K562 (cell line): ENCODE data around the gene DEDD. TPM values are rescaled to one million over a fixed set of nuclear protein-coding genes. Genes with fewer than 3 reads are reported as not detected.

Experiments
- ATAC-seq: fragments of 200-7000 bp; cut with Tn5 transposase; 3 replicates; pipeline ENCODE4 v1.9.1; 2020; ENCODE audit warnings: moderate library complexity
- BruUV-seq: library from RNA; stranded (reverse); fragments of 400-500 nt; replicated peaks from 2 replicates; lab custom pipeline; 2021; lab: Mats Ljungman, UMichigan
- CTCF ChIA-PET: fragments of 300-600 bp; formaldehyde crosslinking; extraction: SDS; loops from one replicate; lab custom pipeline; 2021; ENCODE audit warnings: low intra/inter-chr PET ratio; lab: Yijun Ruan, JAX
- POLR2A ChIA-PET: fragments of 300-600, 350-650 bp; sonication (Branson Sonifier 250); formaldehyde crosslinking; extraction: SDS; loops from one replicate; lab custom pipeline; 2021; ENCODE audit warnings: antibody characterized with exemption, inconsistent platforms; lab: Yijun Ruan, JAX
- DNase-seq, 4 experiments: peaks; one replicate each; pipeline versions ENCODE4 v3.0.0 to v3.0.0-alpha.2; 2011 to 2018; ENCODE audit warnings: low spot score in 3 of 4, mixed read lengths in 3 of 4; ENCODE audit errors: extremely low read depth in 1 of 4
- FAIRE-seq: peaks from 2 replicates; lab custom pipeline; 2011; peaks lifted over from hg19 to GRCh38; lab: Jason Lieb, UNC
- H2AFZ ChIP-seq: 2 replicates; pipeline ENCODE4 v1.6.0; 2011; ENCODE audit warnings: low read depth, low read length, control low read depth, inconsistent platforms
- H3K27ac ChIP-seq: fragments of 200-600 bp; 3 replicates; pipeline ENCODE4 v1.8.0; 2011; ENCODE audit warnings: low read depth, mild to moderate bottlenecking, control low read depth, inconsistent platforms, low read length, moderate library complexity, mixed read lengths; ENCODE audit errors: extremely low read depth
- H3K27me3 ChIP-seq, 2 experiments: fragments of 300-600 bp in 1 of 2; 2 replicates in 1 of 2; 3 replicates in 1 of 2; pipeline versions ENCODE4 v1.6.0 to v1.8.0; 2011; ENCODE audit warnings: inconsistent platforms in 2 of 2, low read length in 2 of 2, mild to moderate bottlenecking in 1 of 2, mixed read lengths in 1 of 2, moderate library complexity in 1 of 2; ENCODE audit not compliant: control insufficient read depth in 2 of 2, insufficient read depth in 2 of 2
- H3K36me3 ChIP-seq: fragments of 300-600 bp; 3 replicates; pipeline ENCODE4 v1.8.0; 2011; ENCODE audit warnings: mild to moderate bottlenecking, low read length, inconsistent platforms; ENCODE audit not compliant: control insufficient read depth, insufficient read depth
- H3K4me1 ChIP-seq, 2 experiments: fragments of 200-600 bp in 1 of 2; replicated peaks in 1 of 2; 2 replicates in 1 of 2; 3 replicates in 1 of 2; pipeline versions ENCODE4 v1.5.1 to v1.8.0; 2011; ENCODE audit warnings: inconsistent platforms in 2 of 2, low read length in 2 of 2, mild to moderate bottlenecking in 1 of 2, mixed read lengths in 1 of 2, moderate library complexity in 1 of 2; ENCODE audit not compliant: control insufficient read depth in 2 of 2, insufficient read depth in 2 of 2
- H3K4me2 ChIP-seq: 2 replicates; pipeline ENCODE4 v1.6.1; 2011; ENCODE audit warnings: low read length, control low read depth, inconsistent platforms, mixed read lengths; ENCODE audit not compliant: insufficient read depth
- H3K4me3 ChIP-seq: fragments of 200-600 bp; sonication (generic), shearing (Covaris generic); 2 replicates; pipeline ENCODE4 v1.5.1; 2016; ENCODE audit warnings: control low read depth, inconsistent platforms
- H3K79me2 ChIP-seq: fragments of 200-600 bp; 3 replicates; pipeline ENCODE4 v1.8.0; 2011; ENCODE audit warnings: low read length, inconsistent platforms; ENCODE audit not compliant: control insufficient read depth, insufficient read depth
- H3K9ac ChIP-seq, 2 experiments: 2 replicates each; pipeline versions ENCODE4 v1.6.0 to v1.6.1; 2011; ENCODE audit warnings: low read depth in 2 of 2, low read length in 2 of 2, control low read depth in 1 of 2, inconsistent platforms in 1 of 2, mild to moderate bottlenecking in 1 of 2, mixed read lengths in 1 of 2; ENCODE audit not compliant: insufficient read depth in 1 of 2
- H3K9me1 ChIP-seq: one replicate; pipeline ENCODE4 v1.6.0; 2011; ENCODE audit warnings: inconsistent platforms, mild to moderate bottlenecking, low read length, moderate library complexity; ENCODE audit not compliant: control insufficient read depth, insufficient read depth
- H3K9me3 ChIP-seq: replicated peaks from 2 replicates; pipeline ENCODE4 v1.5.1; 2011; ENCODE audit warnings: low read depth, low read length, inconsistent platforms; ENCODE audit not compliant: control insufficient read depth, insufficient read depth
- H4K20me1 ChIP-seq: replicated peaks from 2 replicates; pipeline ENCODE4 v1.6.1; 2011; ENCODE audit warnings: low read length, inconsistent platforms, mixed read lengths; ENCODE audit not compliant: control insufficient read depth, insufficient read depth
- ATF3 ChIP-seq, 2 experiments: fragments of 450-650 bp in 1 of 2; sonication (generic) in 1 of 2; formaldehyde crosslinking in 1 of 2; IDR thresholded peaks in 1 of 2; conservative IDR thresholded peaks in 1 of 2; 2 replicates each; pipeline versions ENCODE4 v1.6.1 to v1.8.1; 2016 to 2023; ENCODE audit warnings: mild to moderate bottlenecking in 2 of 2, moderate library complexity in 2 of 2, inconsistent platforms in 1 of 2, missing genetic modification reagents in 1 of 2
- BRD9 ChIP-seq: fragments of 450-650 bp; IDR thresholded peaks from 2 replicates; pipeline ENCODE4 v1.6.1; 2018; ENCODE audit warnings: low read depth; ENCODE audit not compliant: partially characterized antibody
- C11orf30 ChIP-seq: fragments of 450-650 bp; IDR thresholded peaks from 2 replicates; pipeline ENCODE4 v1.6.1; 2016; ENCODE audit warnings: low read depth, mild to moderate bottlenecking
- CBFA2T2 ChIP-seq: fragments of 450-650 bp; conservative IDR thresholded peaks from 2 replicates; pipeline ENCODE4 v1.6.1; 2017; ENCODE audit warnings: mild to moderate bottlenecking
- FOSL1 ChIP-seq: fragments of 200-800 bp; sonication (Bioruptor generic); conservative IDR thresholded peaks from 2 replicates; pipeline ENCODE4 v1.6.1; 2016; ENCODE audit warnings: missing genetic modification characterization, missing compliant biosample characterization
- FOXA3 ChIP-seq, 2 experiments: fragments of 450-650 bp in 1 of 2; sonication (generic) in 1 of 2; formaldehyde crosslinking; IDR thresholded peaks in 1 of 2; conservative IDR thresholded peaks in 1 of 2; 2 replicates each; pipeline versions ENCODE4 v1.4.0 to v1.8.0; 2020 to 2022; ENCODE audit warnings: mild to moderate bottlenecking in 2 of 2, missing genetic modification reagents in 1 of 2
- HMBOX1 ChIP-seq: sonication (generic); IDR thresholded peaks from 2 replicates; pipeline ENCODE4 v1.6.1; 2016
- NCOA2 ChIP-seq, 2 experiments: fragments of 450-650 bp; IDR thresholded peaks; 2 replicates each; pipeline ENCODE4 v1.6.1; 2018; ENCODE audit warnings: mild to moderate bottlenecking in 2 of 2, moderate library complexity in 1 of 2; ENCODE audit not compliant: partially characterized antibody in 2 of 2
- PHB2 ChIP-seq: fragments of 450-650 bp; IDR thresholded peaks from 2 replicates; pipeline ENCODE4 v1.6.1; 2017; ENCODE audit warnings: low read depth
- RAD51 ChIP-seq: fragments of 450-650 bp; IDR thresholded peaks from 2 replicates; pipeline ENCODE4 v1.7.1; 2016; ENCODE audit warnings: low read depth, mild to moderate bottlenecking, borderline replicate concordance
- USF1 ChIP-seq: sonication (generic); formaldehyde crosslinking; IDR thresholded peaks from 2 replicates; pipeline ENCODE4 v1.9.0; 2022; ENCODE audit warnings: mild to moderate bottlenecking, missing genetic modification reagents
- ZBTB11 ChIP-seq, 3 experiments: fragments of 200-800 bp in 1 of 3; fragments of 250-450 bp in 1 of 3; fragments of 450-650 bp in 1 of 3; sonication (Bioruptor Pico) in 1 of 3; sonication (Bioruptor generic) in 1 of 3; formaldehyde crosslinking in 1 of 3; IDR thresholded peaks; 2 replicates each; pipeline versions ENCODE4 v1.6.1 to v1.8.0; 2016 to 2022; ENCODE audit warnings: mild to moderate bottlenecking in 2 of 3, missing genetic modification characterization in 2 of 3, missing compliant biosample characterization in 1 of 3, moderate library complexity in 1 of 3
- WGBS: fragments of 100-300 bp; shearing (Covaris generic); methylation state at CpG from one replicate; pipeline ENCODE4 v1.1.6; 2016; ENCODE audit warnings: low coverage, mixed read lengths; ENCODE audit not compliant: insufficient coverage; ENCODE audit errors: missing lambda C conversion rate; 5-methylcytosine and 5-hydroxymethylcytosine counted together
- in situ Hi-C: fragments of 300-500 bp; cut with MboI; formaldehyde crosslinking; loops from 4 replicates; pipeline ENCODE4 v1.15.0; 2018; ENCODE audit warnings: inconsistent platforms, mixed read lengths
- intact Hi-C: fragments of 100-400 bp; cut with micrococcal nuclease; formaldehyde crosslinking; loops from 2 replicates; pipeline ENCODE4 v1.14.2; 2022
- polyA plus RNA-seq, 8 experiments: library from polyadenylated mRNA; depleted of rRNA in 4 of 8; stranded (reverse) in 5 of 8; unstranded in 3 of 8; fragments of >200 nt; fragmentation: Nextera tagmentation in 2 of 8; fragmentation: Illumina TruSeq in 1 of 8; extraction: Ambion mirVana in 2 of 8; extraction: Trizol in 1 of 8; gene quantifications; 2 replicates each; pipeline versions ENCODE4 v1.2.1 to v1.2.3, GENCODE V29; 2011 to 2014; ENCODE audit warnings: inconsistent platforms in 1 of 8, missing spikeins in 1 of 8
- total RNA-seq, 7 experiments: library from RNA; depleted of rRNA in 6 of 7; stranded (reverse); fragments of >200 nt in 6 of 7; fragmentation: Illumina TruSeq in 2 of 7; extraction: Trizol in 2 of 7; gene quantifications; 2 replicates each; pipeline versions ENCODE4 v1.2.1 to v1.2.3, GENCODE V29; 2011 to 2021; ENCODE audit warnings: low replicate concordance in 1 of 7

The DEDD gene
- total and polyA plus RNA-seq, 9 of the 15 experiments (the other 6 are each of a cell fraction or from before 2014, with no cell fraction given), result 11.6 to 41.0 (median 16.8) TPM

- TF ChIP-seq HMBOX1 (no peak), C11orf30 (no peak), RAD51 (no peak)
Measured at GRCh38 chr1:161137881-161138280, 5.4 kb upstream of the DEDD start (continued).

- H3K4me3 ChIP-seq, result peak overlapping the region; percentile 57
- H4K20me1 ChIP-seq, result no peaks in the 10 kb centered on the region
- ChIA-PET CTCF (no interaction called here), POLR2A (interaction anchor here (0.6 to 4.2 kb wide), 26 partner anchors 8 to 770 kb away, joined by 3 to 20 read pairs (median 4); partner anchors contain the start of genes ADAMTS4, KLHDC9, NIT1 and PFDN2)
- in situ Hi-C loops, result no loop called here
- peaks cover 56% of the 10 kb centered on the region for H3K79me2 ChIP-seq
- FAIRE-seq (no peak), DNase-seq (peak in 2 of 4 experiments; percentile 20 to 32), ATAC-seq (peak; percentile 14; the same call in 2 of the 3 replicates)
- H3K27ac ChIP-seq, result peak overlapping the region; percentile 89
- no peaks in the 10 kb centered on the region for H3K9me3 ChIP-seq
- no peaks in the 10 kb centered on the region for H3K27me3 ChIP-seq
- TSS peak; percentile 81 for BruUV-seq
- peak overlapping the region; percentile 90 for H3K9ac ChIP-seq
- H3K36me3 ChIP-seq, result peaks cover 25% of the 10 kb centered on the region
- H3K4me2 ChIP-seq, result peak overlapping the region; percentile 97
- intact Hi-C loops, result loop anchor here (5.0 to 10.0 kb wide), 3 partner anchors 34 to 408 kb away; partner anchors contain the start of gene PPOX
- H3K9me1 ChIP-seq, result no peaks in the 10 kb centered on the region
- WGBS, result under 1% methylated on average over 11 of the region's 11 CpGs
- peak overlapping the region; percentile 94 for H2AFZ ChIP-seq
- H3K4me1 ChIP-seq, result peaks cover 7 to 15% of the 10 kb centered on the region in 2 experiments; a peak in 3 of 5 replicates
- TF ChIP-seq ATF3 (IDR thresholded peaks at IDR 0.05) (no peak), ATF3 (CRISPR knock-in tag; conservative IDR thresholded peaks at IDR 0.05) (0 out of 2 replicates have a peak, but pooled peaks have one; percentile 9), PHB2 (0 out of 2 replicates have a peak, but pooled peaks have one; percentile 30), NCOA2 (IDR thresholded peaks at IDR 0.05; ENCODE audit: partially characterized antibody in 2 of 2) (no peak), FOSL1 (tag) (peak; percentile 29; the same call in 1 of the 2 replicates), USF1 (no peak), CBFA2T2 (no peak), BRD9 (peak; percentile 5), ZBTB11 (CRISPR knock-in tag; IDR thresholded peaks at IDR 0.05) (peak in 1 of 3 experiments; percentile 50; a peak in 2 of 6 replicates), FOXA3 (CRISPR knock-in tag; conservative IDR thresholded peaks at IDR 0.05 in 1 of 2, IDR thresholded peaks at IDR 0.05 in 1 of 2) (no peak)
Measured at GRCh38 chr1:161133220-161133740, 813 bp upstream of the DEDD start.
